Stimulated activated naive CD8-positive, alpha-beta T cell treated with anti-CD3 and anti-CD28 coated beads, Interleukin-15, amount 100 ng/mL, for 72 hours (primary cell): ENCODE measurements around the gene TASP1.
A peak's percentile ranks its signal among the peaks of the same experiment; 100 is the strongest.
"Not testable (repeated sequence)": the region's sequence is repeated elsewhere in the genome, so short reads cannot be mapped to it uniquely, and the experiment has no call there.

Experiments used
- ATAC-seq: fragments of 150-1000 bp; cut with Tn5 transposase; 2 replicates; pipeline ENCODE4 v1.10.0; 2021; ENCODE audit warnings: mild to moderate bottlenecking, moderate library complexity
- DNase-seq, 2 donors: peaks; one replicate each; pipeline ENCODE4 v3.0.0; 2021 to 2022
- H3K27ac Mint-ChIP-seq, 2 donors: one replicate each; pipeline ENCODE4 v1.8.0; 2022; ENCODE audit warnings: mild to moderate bottlenecking in 2 of 2, mixed read lengths in 2 of 2, moderate library complexity in 2 of 2
- H3K27me3 Mint-ChIP-seq: one replicate; pipeline ENCODE4 v1.8.0; 2022; ENCODE audit warnings: mixed read lengths
- H3K4me1 Mint-ChIP-seq: one replicate; pipeline ENCODE4 v1.8.0; 2022; ENCODE audit warnings: mild to moderate bottlenecking, mixed read lengths
- H3K4me3 Mint-ChIP-seq, 2 donors: one replicate each; pipeline ENCODE4 v1.8.0; 2022; ENCODE audit warnings: mild to moderate bottlenecking in 2 of 2, mixed read lengths in 2 of 2, moderate library complexity in 1 of 2
- H3K9me3 Mint-ChIP-seq, 2 donors: one replicate each; pipeline ENCODE4 v1.8.0; 2022; ENCODE audit warnings: mixed read lengths in 2 of 2

The TASP1 gene

GRCh38 chr20:13357782-13358181, 280.9 kb downstream of the TASP1 start:
- H3K4me3 Mint-ChIP-seq, H3K4me1 Mint-ChIP-seq, ATAC-seq, H3K27me3 Mint-ChIP-seq, H3K9me3 Mint-ChIP-seq, DNase-seq, H3K27ac Mint-ChIP-seq: not testable (repeated sequence)

GRCh38 chr20:13356591-13356990, 282.1 kb downstream of the TASP1 start:
- Mint-ChIP-seq H3K27ac (peak overlapping the region in 1 of 2 donors; percentile 22), H3K4me1 (no peaks in the 10 kb centered on the region), H3K4me3 (no peak overlapping the region), H3K27me3 (peaks cover 9% of the 10 kb centered on the region), H3K9me3 (no peaks in the 10 kb centered on the region)
- no peak for DNase-seq
- peak; percentile 48 for ATAC-seq

- Mint-ChIP-seq H3K27ac (no peak overlapping the region), H3K27me3 (peaks cover 9% of the 10 kb centered on the region), H3K4me3 (no peak overlapping the region), H3K4me1 (no peaks in the 10 kb centered on the region), H3K9me3 (no peaks in the 10 kb centered on the region)
- DNase-seq = no peak
- no peak for ATAC-seq
Observed at GRCh38 chr20:13355941-13356486, 282.7 kb downstream of the TASP1 start.

GRCh38 chr20:13355411-13355810, 283.3 kb downstream of the TASP1 start:
- no peak for ATAC-seq
- no peaks in the 10 kb centered on the region for H3K9me3 Mint-ChIP-seq
- H3K27me3 Mint-ChIP-seq = peaks cover 9% of the 10 kb centered on the region
- H3K4me3 Mint-ChIP-seq = no peak overlapping the region
- H3K27ac Mint-ChIP-seq = no peak overlapping the region
- no peaks in the 10 kb centered on the region for H3K4me1 Mint-ChIP-seq
- no peak for DNase-seq

GRCh38 chr20:13353261-13353945, 285.3 kb downstream of the TASP1 start:
- no peaks in the 10 kb centered on the region for H3K9me3 Mint-ChIP-seq
- H3K27me3 Mint-ChIP-seq = peaks cover 9% of the 10 kb centered on the region
- no peaks in the 10 kb centered on the region for H3K4me1 Mint-ChIP-seq
- H3K27ac Mint-ChIP-seq = no peak overlapping the region
- DNase-seq = no peak
- no peak for ATAC-seq
- H3K4me3 Mint-ChIP-seq = no peak overlapping the region

- H3K4me1 Mint-ChIP-seq = no peaks in the 10 kb centered on the region
- ATAC-seq (no peak), DNase-seq (no peak)
- no peaks in the 10 kb centered on the region for H3K9me3 Mint-ChIP-seq
- peaks cover 8% of the 10 kb centered on the region for H3K27me3 Mint-ChIP-seq
- no peak overlapping the region for H3K4me3 Mint-ChIP-seq
- H3K27ac Mint-ChIP-seq = no peak overlapping the region
Observed at GRCh38 chr20:13349235-13349604, 289.5 kb downstream of the TASP1 start.

GRCh38 chr20:13348311-13349234, 290.2 kb downstream of the TASP1 start:
- H3K27me3 Mint-ChIP-seq = peaks cover 12% of the 10 kb centered on the region
- DNase-seq (no peak), ATAC-seq (no peak)
- no peak overlapping the region for H3K4me3 Mint-ChIP-seq
- H3K9me3 Mint-ChIP-seq = no peaks in the 10 kb centered on the region
- no peaks in the 10 kb centered on the region for H3K4me1 Mint-ChIP-seq
- no peak overlapping the region for H3K27ac Mint-ChIP-seq

- no peaks in the 10 kb centered on the region for H3K9me3 Mint-ChIP-seq
- no peak overlapping the region for H3K27ac Mint-ChIP-seq
- no peak for DNase-seq
- peaks cover 25% of the 10 kb centered on the region for H3K27me3 Mint-ChIP-seq
- H3K4me1 Mint-ChIP-seq = no peaks in the 10 kb centered on the region
- ATAC-seq = no peak
- no peak overlapping the region for H3K4me3 Mint-ChIP-seq
Observed at GRCh38 chr20:13344671-13345070, 294.1 kb downstream of the TASP1 start.

- ATAC-seq (no peak), DNase-seq (no peak)
- H3K4me1 Mint-ChIP-seq = peaks cover 14% of the 10 kb centered on the region
- H3K9me3 Mint-ChIP-seq = peaks cover 0 to 13% of the 10 kb centered on the region in 2 donors
- no peak overlapping the region for H3K27ac Mint-ChIP-seq
- H3K27me3 Mint-ChIP-seq = peaks cover 25% of the 10 kb centered on the region
- no peak overlapping the region for H3K4me3 Mint-ChIP-seq
Observed at GRCh38 chr20:13342469-13343242, 296.1 kb downstream of the TASP1 start.

GRCh38 chr20:13341737-13342393, 296.9 kb downstream of the TASP1 start:
- Mint-ChIP-seq H3K27ac (peak overlapping the region in 1 of 2 donors; percentile 78), H3K9me3 (peaks cover 0 to 13% of the 10 kb centered on the region in 2 donors), H3K4me3 (no peak overlapping the region), H3K4me1 (peaks cover 22% of the 10 kb centered on the region), H3K27me3 (peaks cover 25% of the 10 kb centered on the region)
- ATAC-seq (peak; percentile 40), DNase-seq (peak in 1 of 2 donors; percentile 33)

GRCh38 chr20:13340088-13340487, 298.6 kb downstream of the TASP1 start:
- no peak for DNase-seq
- Mint-ChIP-seq H3K4me3 (no peak overlapping the region), H3K9me3 (peaks cover 4 to 20% of the 10 kb centered on the region in 2 donors), H3K4me1 (peaks cover 40% of the 10 kb centered on the region), H3K27ac (no peak overlapping the region), H3K27me3 (peaks cover 25% of the 10 kb centered on the region)
- ATAC-seq = no peak
